Activated CD4-positive, CD25-positive, alpha-beta regulatory T cell (primary cell): Measurements from ENCODE around the gene API5.

Experiments used
- DNase-seq, 4 experiments: peaks; one replicate each; lab custom pipeline; 2025; lab: John Stamatoyannopoulos, UW

The API5 gene

DNA sequence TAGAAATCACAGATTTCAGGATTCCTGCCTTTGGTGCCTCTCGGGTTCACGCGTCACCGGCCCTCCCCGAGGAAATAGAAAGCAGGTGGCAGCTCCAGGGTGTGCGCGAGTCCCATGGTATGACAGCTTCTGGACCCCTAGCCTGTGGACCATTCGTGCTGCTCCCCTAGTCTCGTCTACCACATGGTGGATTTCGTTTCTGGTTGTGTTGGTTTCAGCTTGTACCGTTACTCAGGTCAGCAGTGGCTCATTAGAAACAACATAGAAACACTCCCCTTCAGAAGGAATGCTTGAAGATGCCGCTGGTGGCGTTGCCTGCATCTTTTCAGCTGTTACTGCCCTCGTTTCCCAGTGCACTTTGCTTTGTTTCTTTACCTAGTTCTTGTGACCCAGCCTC, 47.6 kb downstream of the API5 start:
- peak in 1 of 4 experiments; percentile 16 for DNase-seq

- no peak for DNase-seq
These were observed 48.7 kb downstream of the API5 start for GRCh38 chr11:43360361-43361032.

- no peak for DNase-seq
These were observed 54.9 kb downstream of the API5 start for GRCh38 chr11:43366677-43367076.

GRCh38 chr11:43367382-43368178, 55.8 kb downstream of the API5 start:
- DNase-seq: no peak

DNA sequence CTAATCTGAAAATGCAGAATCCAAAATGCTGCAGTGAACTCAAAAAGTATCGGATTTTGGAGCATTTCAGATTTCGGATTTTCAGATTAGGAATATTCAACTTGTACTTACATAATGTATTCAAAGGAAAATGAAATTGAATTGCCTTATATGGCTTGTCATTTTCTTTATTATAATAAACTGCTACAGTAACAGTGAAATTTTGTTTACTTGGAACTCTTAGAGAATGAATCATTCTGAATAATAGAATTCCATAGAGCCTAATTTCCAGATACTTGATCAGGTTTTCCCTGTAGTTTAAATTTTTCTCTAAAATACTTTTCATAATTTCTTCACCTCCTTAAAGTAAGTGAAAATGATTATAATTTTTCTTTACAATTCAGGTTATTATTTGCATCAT, 64.3 kb downstream of the API5 start:
- no peak for DNase-seq

DNA sequence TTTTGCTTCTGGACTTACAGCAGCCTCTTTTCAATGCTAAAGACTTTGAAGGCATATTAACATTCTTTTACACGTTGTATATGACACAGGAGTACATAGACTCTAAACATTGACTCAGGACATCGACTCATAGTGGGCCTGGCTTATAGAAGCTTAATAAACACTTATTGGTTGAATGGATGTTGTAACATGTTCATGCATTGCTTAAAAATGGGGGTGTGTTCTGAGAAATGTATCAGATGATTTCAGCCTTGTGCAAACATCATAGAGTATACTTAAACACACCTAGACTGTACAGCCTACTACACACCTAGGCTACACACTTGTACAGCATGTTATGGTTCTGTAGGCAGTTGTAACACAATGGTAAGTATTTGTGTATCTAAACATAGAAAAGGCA, 64.8 kb downstream of the API5 start:
- no peak for DNase-seq

GRCh38 chr11:43377389-43377788, 65.6 kb downstream of the API5 start:
- DNase-seq: no peak

GRCh38 chr11:43378897-43379296, 67.1 kb downstream of the API5 start:
- DNase-seq: no peak

DNA sequence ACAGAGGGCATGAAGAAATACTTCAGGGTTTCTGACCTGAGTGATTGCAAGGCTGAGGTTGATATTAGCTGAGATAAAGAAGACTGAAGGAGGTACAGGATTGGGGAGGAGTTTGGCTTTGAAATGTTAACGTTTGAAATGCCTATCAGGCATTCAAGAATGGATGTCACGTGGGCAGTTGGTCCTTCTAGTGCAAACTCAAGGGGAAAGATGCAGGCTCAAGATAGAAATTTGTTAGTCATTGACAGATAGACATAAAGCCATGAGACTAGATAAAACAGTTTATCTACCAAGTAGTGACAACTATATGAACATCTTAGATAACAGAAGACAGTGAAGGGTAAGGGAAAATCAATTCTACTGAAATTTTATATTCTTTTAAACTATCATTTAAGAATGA, 70.0 kb downstream of the API5 start:
- DNase-seq: no peak

- DNase-seq: no peak
These were observed 70.8 kb downstream of the API5 start for GRCh38 chr11:43382614-43383013.

GRCh38 chr11:43384393-43384792, 72.6 kb downstream of the API5 start:
- no peak for DNase-seq

DNA sequence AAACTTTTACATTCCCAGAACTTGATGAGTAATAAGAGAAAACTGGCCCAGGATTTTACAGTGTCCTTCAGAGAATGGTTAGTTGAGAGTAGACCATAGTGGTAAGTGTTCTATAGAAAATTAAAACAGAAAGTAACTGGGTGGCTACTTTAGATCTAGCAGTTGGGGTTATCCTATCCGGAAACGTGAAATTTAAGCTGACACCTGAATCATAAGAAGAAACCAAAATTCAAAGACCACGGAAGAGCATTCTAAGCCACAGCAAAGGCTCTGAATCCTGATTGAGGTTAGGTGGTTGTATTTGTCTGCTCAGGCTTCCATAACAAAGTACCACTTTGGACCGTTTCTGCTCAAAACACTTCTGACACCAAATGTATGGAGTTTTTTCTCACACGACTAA, 80.9 kb downstream of the API5 start:
- DNase-seq: no peak

- DNase-seq: no peak
These were observed 82.1 kb downstream of the API5 start for GRCh38 chr11:43393765-43394355.
